Measurements from ENCODE around the gene KDM4C.

DNA sequence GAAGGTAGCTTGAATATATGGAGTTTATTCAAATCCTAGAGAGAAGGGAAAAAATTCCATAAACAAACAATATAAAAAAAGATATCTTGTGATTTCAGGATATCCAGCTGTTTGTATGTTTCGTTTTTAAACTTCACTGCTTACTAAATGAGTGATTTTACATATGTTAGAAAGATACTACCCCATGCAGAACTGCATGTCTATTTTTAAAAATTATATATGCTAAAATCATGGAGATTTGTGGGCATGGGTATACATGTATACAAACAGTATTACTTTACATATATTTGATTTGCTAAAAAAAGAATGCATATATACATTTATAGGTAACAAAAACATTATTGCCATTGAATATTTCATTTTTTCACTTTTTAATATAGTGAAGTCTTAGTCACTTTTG is 178.3 kb downstream of the KDM4C start:
- TF ChIP-seq EZH2 (IDR thresholded peaks at IDR 0.05; ENCODE audit: borderline replicate concordance, low read length), result no peak
- TF ChIP-seq, protein P1, sequence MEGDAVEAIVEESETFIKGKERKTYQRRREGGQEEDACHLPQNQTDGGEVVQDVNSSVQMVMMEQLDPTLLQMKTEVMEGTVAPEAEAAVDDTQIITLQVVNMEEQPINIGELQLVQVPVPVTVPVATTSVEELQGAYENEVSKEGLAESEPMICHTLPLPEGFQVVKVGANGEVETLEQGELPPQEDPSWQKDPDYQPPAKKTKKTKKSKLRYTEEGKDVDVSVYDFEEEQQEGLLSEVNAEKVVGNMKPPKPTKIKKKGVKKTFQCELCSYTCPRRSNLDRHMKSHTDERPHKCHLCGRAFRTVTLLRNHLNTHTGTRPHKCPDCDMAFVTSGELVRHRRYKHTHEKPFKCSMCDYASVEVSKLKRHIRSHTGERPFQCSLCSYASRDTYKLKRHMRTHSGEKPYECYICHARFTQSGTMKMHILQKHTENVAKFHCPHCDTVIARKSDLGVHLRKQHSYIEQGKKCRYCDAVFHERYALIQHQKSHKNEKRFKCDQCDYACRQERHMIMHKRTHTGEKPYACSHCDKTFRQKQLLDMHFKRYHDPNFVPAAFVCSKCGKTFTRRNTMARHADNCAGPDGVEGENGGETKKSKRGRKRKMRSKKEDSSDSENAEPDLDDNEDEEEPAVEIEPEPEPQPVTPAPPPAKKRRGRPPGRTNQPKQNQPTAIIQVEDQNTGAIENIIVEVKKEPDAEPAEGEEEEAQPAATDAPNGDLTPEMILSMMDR (IDR thresholded peaks at IDR 0.05; ENCODE audit: low read length), result no peak
